T-helper 17 cell (primary cell): ENCODE results near the gene TNFRSF25. TPM values are rescaled to one million over a fixed set of nuclear protein-coding genes. Genes with fewer than 3 reads are reported as not detected.
A peak's percentile ranks its signal among the peaks of the same experiment; 100 is the strongest.

Source experiments
- ATAC-seq: fragments of 150-1000 bp; cut with Tn5 transposase; 2 replicates; pipeline ENCODE4 v1.10.0; 2021; ENCODE audit warnings: mild to moderate bottlenecking, moderate library complexity
- DNase-seq, 3 donors: peaks; one replicate each; pipeline versions ENCODE4 v3.0.0 to v3.0.0-alpha.2; 2020 to 2021
- H3K9me3 ChIP-seq: one replicate; pipeline ENCODE4 v1.7.0; 2013; ENCODE audit warnings: low read length, mild to moderate bottlenecking; ENCODE audit not compliant: control insufficient read depth, poor library complexity, severe bottlenecking
- H3K27ac Mint-ChIP-seq: one replicate; pipeline ENCODE4 v1.8.0; 2022; ENCODE audit warnings: mild to moderate bottlenecking, moderate library complexity, mixed read lengths
- H3K27me3 Mint-ChIP-seq: one replicate; pipeline ENCODE4 v1.8.0; 2022; ENCODE audit warnings: mixed read lengths
- H3K36me3 Mint-ChIP-seq: one replicate; pipeline ENCODE4 v1.8.0; 2022; ENCODE audit warnings: low read depth, mixed read lengths
- H3K4me1 Mint-ChIP-seq: one replicate; pipeline ENCODE4 v1.8.0; 2022; ENCODE audit warnings: mild to moderate bottlenecking, mixed read lengths
- H3K4me3 Mint-ChIP-seq: one replicate; pipeline ENCODE4 v1.8.0; 2022; ENCODE audit warnings: mild to moderate bottlenecking, moderate library complexity, mixed read lengths
- total RNA-seq, 4 donors: library from RNA in 2 of 4; stranded (reverse) in 2 of 4; gene quantifications; one replicate each; pipeline ENCODE4 v1.2.3 and lab custom pipeline; 2022 to 2026

Gene TNFRSF25
- total RNA-seq, 2 donors from 2014 or later, result 393 to 433 TPM

DNA sequence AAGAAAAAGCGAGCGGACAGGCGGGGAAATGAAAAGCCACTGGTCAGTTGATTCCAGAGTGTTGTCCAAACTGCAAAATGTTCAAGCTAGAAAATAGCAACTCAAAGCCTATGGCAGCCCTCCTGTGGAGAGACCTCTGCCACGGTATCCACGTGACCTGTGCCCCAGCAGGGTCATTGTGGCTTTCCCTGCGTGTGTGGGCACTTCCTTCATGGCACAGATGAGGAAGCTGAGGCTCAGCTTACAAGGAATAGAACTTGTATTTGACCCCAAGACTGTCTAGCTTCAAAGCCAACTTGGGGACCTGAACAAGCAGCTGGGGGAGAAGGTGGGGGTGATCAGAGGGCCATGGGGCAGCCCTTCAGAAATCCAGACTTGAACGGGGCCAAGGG is 41.1 kb upstream of the TNFRSF25 start:
- no peak for DNase-seq
- peaks cover 15% of the 10 kb centered on the region for H3K27me3 Mint-ChIP-seq
- H3K27ac Mint-ChIP-seq, result peak overlapping the region; percentile 54
- no peaks in the 10 kb centered on the region for H3K36me3 Mint-ChIP-seq
- H3K4me3 Mint-ChIP-seq, result no peak overlapping the region
- no peak for ATAC-seq
- H3K4me1 Mint-ChIP-seq, result peaks cover 3% of the 10 kb centered on the region
- H3K9me3 ChIP-seq, result no peaks in the 10 kb centered on the region

GRCh38 chr1:6506210-6507036 is 40.5 kb upstream of the TNFRSF25 start:
- ATAC-seq (no peak), DNase-seq (no peak)
- Mint-ChIP-seq H3K4me3 (no peak overlapping the region), H3K27me3 (peaks cover 16% of the 10 kb centered on the region), H3K36me3 (no peaks in the 10 kb centered on the region), H3K4me1 (peaks cover 3% of the 10 kb centered on the region), H3K27ac (peak overlapping the region; percentile 54)
- H3K9me3 ChIP-seq, result no peaks in the 10 kb centered on the region

DNA sequence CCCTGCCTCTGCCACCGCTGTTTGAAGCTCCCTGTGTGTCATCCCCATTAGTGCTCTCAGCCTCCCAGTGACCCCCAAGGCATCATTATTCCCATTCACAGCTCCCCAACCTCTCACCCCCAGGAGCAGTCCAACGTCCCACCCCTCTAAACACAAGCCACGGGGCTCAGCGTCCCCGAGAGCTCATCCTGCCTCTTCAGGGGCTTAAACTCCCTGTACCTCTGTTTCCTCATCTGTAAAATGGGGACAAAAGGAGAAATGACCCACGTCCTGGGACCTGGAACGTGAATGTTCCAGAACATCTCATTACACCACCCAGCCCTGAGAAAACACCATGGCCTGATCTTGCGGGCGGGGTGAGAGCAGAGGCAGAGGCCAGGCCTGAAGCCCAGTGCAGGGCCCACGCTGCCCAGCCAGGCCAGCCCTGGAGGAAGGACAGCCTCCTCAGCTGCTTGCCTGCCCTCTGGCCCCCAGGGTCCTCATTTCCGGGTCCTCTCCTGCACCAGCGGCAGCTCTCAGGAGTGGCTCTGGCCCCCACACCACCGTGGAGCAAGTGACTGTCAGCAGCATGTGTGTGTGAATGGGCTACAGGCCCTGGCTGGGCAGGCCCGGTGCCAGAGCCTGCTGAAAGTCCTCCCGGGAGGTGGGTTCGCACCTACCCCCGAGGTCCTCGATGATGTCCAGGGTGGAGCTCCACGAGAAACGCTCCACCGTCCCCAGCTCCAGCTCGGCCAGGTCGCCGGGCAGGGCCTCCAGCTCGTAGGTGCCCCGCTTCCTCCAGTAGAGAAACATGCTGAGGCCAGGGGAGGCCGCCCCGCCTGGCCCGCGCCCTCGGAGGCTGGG is 39.6 kb upstream of the TNFRSF25 start:
- Mint-ChIP-seq H3K4me1 (peaks cover 6% of the 10 kb centered on the region), H3K27ac (no peak overlapping the region), H3K36me3 (no peaks in the 10 kb centered on the region), H3K27me3 (peaks cover 19% of the 10 kb centered on the region), H3K4me3 (peak overlapping the region; percentile 41)
- ATAC-seq (no peak), DNase-seq (no peak)
- H3K9me3 ChIP-seq, result no peaks in the 10 kb centered on the region

- no peak overlapping the region for H3K4me3 Mint-ChIP-seq
Measured at GRCh38 chr1:6504887-6505286, 38.9 kb upstream of the TNFRSF25 start.

DNA sequence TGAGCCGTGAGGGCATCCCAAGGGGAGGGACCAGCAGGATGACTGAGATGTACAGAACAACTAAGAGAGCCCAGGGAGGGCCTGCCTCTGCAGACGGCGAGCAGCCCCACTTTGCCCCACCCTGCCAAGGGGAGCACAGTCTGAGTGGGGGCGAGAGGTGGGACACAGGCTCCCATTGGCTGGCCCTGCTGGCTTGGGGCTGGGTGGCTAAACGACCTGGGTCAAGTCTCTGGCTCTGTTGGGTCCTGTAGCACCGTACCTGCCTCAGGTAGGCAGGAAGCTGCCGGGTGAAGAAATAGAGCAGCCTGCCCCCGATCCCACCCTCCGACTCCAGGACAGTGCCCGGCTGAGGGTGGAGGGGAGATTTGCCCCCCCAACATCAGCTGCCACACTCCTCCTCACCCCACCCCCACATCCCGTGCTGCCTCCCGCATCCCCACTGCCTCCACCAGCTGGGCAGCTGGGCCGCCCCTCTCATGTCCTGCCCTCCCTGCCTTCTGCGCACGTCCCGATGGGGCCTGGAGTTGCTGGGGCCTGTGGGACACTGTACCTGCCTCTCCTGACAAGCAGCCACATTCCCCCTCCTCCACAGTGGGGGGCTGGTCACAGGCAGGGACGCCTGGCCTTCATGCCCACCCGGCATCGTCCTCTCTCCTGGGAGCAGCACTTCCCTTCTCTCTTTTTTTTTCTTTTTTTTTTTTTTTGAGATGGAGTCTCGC is 38.1 kb upstream of the TNFRSF25 start:
- no peaks in the 10 kb centered on the region for H3K9me3 ChIP-seq
- H3K4me1 Mint-ChIP-seq, result peaks cover 6% of the 10 kb centered on the region
- H3K36me3 Mint-ChIP-seq, result no peaks in the 10 kb centered on the region
- H3K27ac Mint-ChIP-seq, result no peak overlapping the region
- DNase-seq (no peak), ATAC-seq (no peak)
- peaks cover 19% of the 10 kb centered on the region for H3K27me3 Mint-ChIP-seq
- H3K4me3 Mint-ChIP-seq, result no peak overlapping the region

More at GRCh38 chr1:6504887-6505286, 38.9 kb upstream of the TNFRSF25 start:
- Mint-ChIP-seq H3K27ac (no peak overlapping the region), H3K36me3 (no peaks in the 10 kb centered on the region), H3K27me3 (peaks cover 19% of the 10 kb centered on the region), H3K4me1 (peaks cover 6% of the 10 kb centered on the region)
- ATAC-seq (no peak), DNase-seq (no peak)
- no peaks in the 10 kb centered on the region for H3K9me3 ChIP-seq

- Mint-ChIP-seq H3K27me3 (peaks cover 11% of the 10 kb centered on the region), H3K4me1 (peaks cover 9% of the 10 kb centered on the region), H3K4me3 (no peak overlapping the region), H3K36me3 (no peaks in the 10 kb centered on the region), H3K27ac (no peak overlapping the region)
- no peaks in the 10 kb centered on the region for H3K9me3 ChIP-seq
- ATAC-seq, result no peak
- DNase-seq, result no peak
Measured at GRCh38 chr1:6502000-6502891, 36.3 kb upstream of the TNFRSF25 start.

DNA sequence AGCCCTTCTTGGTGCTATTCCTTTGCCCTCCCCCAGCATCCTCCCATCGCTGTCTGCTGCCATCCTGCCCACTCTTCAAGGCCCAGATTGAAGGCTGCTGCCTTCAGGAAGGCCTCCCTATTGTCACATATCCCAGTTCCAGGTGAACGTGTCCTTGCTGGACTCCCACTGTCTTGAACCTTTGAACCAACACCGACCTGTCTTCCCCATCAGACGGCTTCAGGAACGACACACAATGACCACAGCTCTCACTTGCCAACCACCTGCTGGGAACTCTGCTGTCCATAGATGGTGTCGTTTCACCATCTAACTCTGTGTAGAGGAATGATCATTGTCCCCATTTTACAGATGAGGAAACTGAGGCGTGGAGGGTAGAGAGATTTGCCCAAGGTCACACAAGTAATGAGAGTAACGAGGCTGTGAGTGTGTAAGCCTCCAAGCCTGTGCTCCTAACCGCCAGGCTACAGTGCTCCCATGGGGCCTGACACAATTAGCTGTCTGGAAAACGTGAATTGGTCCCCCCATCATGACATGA is 35.4 kb upstream of the TNFRSF25 start:
- H3K36me3 Mint-ChIP-seq, result no peaks in the 10 kb centered on the region
- no peaks in the 10 kb centered on the region for H3K9me3 ChIP-seq
- peaks cover 4% of the 10 kb centered on the region for H3K27me3 Mint-ChIP-seq
- H3K27ac Mint-ChIP-seq, result peak overlapping the region; percentile 41
- ATAC-seq (no peak), DNase-seq (no peak)
- H3K4me3 Mint-ChIP-seq, result no peak overlapping the region
- peaks cover 6% of the 10 kb centered on the region for H3K4me1 Mint-ChIP-seq

DNA sequence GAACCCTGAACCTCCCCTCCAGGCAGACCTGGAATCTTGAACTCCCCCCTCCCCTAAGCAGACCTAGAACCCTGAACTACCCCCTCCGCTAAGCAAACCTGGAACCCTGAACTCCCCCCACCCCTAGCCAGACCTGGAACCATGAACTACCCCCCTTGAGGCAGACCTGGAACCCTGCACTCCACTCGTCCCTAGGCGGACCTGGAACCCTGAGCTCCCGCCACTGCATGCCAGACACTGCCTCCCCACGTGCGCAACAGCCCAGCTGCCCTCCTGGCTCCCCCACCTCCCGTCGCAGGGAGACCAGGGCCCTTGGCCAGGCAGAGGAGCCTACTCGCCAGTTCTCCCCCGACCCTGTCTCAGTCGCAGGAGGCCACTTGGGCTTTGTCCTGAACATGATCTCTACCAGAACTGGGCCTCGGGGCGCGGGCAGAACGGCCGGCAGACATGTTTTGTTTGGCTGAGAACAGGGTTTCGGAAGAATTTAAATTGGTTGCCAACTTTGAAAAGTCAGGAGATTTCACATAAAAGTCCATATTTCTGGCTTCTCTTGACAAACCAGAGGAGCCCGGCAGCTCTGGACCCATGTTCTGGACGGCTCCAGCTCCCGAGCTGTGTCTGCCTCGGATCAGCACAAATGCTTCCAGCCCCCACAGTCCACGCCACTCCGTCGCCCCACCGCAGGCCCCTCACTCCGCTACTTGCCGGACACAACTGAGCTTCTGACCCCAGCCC is 34.7 kb upstream of the TNFRSF25 start:
- H3K9me3 ChIP-seq, result no peaks in the 10 kb centered on the region
- peaks cover 4% of the 10 kb centered on the region for H3K27me3 Mint-ChIP-seq
- peak overlapping the region; percentile 41 for H3K27ac Mint-ChIP-seq
- H3K4me1 Mint-ChIP-seq, result peaks cover 10% of the 10 kb centered on the region
- DNase-seq, result no peak
- no peak for ATAC-seq
- no peaks in the 10 kb centered on the region for H3K36me3 Mint-ChIP-seq
- no peak overlapping the region for H3K4me3 Mint-ChIP-seq

DNA sequence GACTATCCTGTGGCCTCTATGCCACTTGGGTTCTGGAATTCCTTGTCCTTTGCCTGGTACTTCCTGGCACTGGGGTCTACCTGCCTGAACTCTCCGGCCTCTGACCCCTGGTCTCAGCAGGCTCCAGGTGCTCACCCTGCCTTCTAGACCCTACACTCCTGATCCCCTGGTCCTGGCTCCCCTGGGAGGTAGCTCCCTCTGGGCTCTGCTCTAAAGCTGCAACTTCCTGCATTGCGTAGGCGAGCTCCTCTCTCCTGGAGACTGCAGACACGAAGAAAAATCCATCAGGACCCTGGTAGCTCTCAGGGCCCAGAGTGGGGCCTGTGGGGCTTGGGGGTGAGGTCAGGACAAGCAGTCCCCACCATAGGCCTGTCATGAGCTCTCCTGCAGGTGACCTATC is 33.3 kb upstream of the TNFRSF25 start:
- Mint-ChIP-seq H3K36me3 (no peaks in the 10 kb centered on the region), H3K27me3 (peaks cover 4% of the 10 kb centered on the region), H3K4me1 (peaks cover 13% of the 10 kb centered on the region), H3K4me3 (peak overlapping the region; percentile 12), H3K27ac (no peak overlapping the region)
- H3K9me3 ChIP-seq, result no peaks in the 10 kb centered on the region
- ATAC-seq (no peak), DNase-seq (no peak)

DNA sequence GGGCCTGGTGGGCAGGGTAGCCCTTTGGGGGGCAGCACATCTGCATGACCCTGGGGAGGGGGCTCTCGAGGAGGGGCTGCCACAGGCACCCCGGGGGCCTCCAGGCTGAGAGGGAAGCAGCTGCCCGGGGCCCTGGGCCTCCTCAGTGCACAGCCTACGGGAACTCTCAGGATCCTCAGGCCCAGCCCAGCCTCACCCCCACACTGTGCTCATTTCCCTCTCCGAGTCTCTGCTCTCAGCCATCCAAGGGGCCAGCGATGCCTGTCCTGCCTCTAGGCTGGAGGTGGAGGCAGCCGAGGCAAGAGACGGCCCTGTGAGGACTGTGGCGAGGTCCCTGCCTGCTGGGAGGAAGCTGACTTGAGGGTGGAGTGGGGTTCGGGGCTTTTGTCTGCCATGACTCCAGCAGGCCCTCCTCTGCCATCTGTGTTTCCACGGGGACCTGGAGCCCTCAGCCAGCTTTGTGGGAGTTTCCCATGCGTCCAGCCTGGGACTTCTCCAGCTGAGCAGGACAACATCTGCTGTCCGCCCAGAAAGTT is 32.7 kb upstream of the TNFRSF25 start:
- Mint-ChIP-seq H3K4me1 (peaks cover 13% of the 10 kb centered on the region), H3K4me3 (no peak overlapping the region), H3K27me3 (peaks cover 4% of the 10 kb centered on the region), H3K27ac (no peak overlapping the region), H3K36me3 (no peaks in the 10 kb centered on the region)
- ATAC-seq, result no peak
- DNase-seq, result no peak
- H3K9me3 ChIP-seq, result no peaks in the 10 kb centered on the region

DNA sequence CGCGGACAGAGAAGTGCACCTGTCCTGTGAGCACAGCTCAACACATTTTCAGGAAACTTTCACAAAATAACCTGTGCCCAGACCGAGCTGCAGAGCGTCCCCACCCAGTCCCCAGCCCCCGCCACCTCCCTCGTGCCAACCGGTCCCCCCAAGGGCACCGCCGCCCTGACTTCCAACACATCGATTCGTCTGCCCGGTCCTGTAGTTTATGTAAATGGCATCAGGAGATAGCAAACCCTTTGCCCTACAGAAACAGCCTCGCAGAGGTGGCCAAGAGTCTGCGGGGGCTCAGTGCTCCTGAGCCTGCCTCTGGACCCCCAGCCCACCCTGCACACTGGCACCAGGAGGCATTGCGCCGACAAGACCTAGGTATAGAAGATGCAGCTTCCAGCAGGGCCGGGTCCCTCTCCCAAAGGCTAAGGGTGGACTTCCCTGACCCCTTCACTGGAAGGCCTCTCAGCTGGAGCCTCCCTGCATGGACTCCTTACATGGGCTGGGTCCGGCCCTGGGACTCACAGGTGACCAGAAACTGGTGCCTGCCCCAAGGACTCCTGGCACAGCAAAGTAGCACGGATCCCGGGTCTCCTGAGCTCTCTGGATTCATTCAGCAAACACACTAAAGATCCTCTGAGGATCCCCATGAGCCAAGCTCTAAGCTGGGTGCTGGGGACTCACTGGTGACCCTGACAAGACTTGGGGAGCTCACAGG is 32.0 kb upstream of the TNFRSF25 start:
- peak overlapping the region; percentile 82 for H3K4me3 Mint-ChIP-seq
- no peaks in the 10 kb centered on the region for H3K9me3 ChIP-seq
- DNase-seq, result no peak
- peaks cover 16% of the 10 kb centered on the region for H3K4me1 Mint-ChIP-seq
- H3K36me3 Mint-ChIP-seq, result no peaks in the 10 kb centered on the region
- peak overlapping the region; percentile 47 for H3K27ac Mint-ChIP-seq
- ATAC-seq, result no peak
- peaks cover 4% of the 10 kb centered on the region for H3K27me3 Mint-ChIP-seq
